ENCODE measurements around the gene FA2H.
"Not testable (repeated sequence)": the region's sequence is repeated elsewhere in the genome, so short reads cannot be mapped to it uniquely, and the experiment has no call there.

FA2H gene

GRCh38 chr16:74774223-74775139 lies at the start of gene FA2H:
FA2H (minus strand) TSS chr16:74774820; CDS start chr16:74774755, 65 bp downstream.
- DNase-seq = peak; percentile 54

- DNase-seq = no peak
Observed at GRCh38 chr16:74817851-74818250, 43.2 kb upstream of the FA2H start.

GRCh38 chr16:74813109-74813641 lies 38.6 kb upstream of the FA2H start:
- peak; percentile 63 for DNase-seq

GRCh38 chr16:74811911-74812310 lies 37.3 kb upstream of the FA2H start:
- DNase-seq = no peak

- DNase-seq = not testable (repeated sequence)
Observed at GRCh38 chr16:74811216-74811615, 36.6 kb upstream of the FA2H start.

- no peak for DNase-seq
Observed at GRCh38 chr16:74807052-74807646, 32.5 kb upstream of the FA2H start.

GRCh38 chr16:74800216-74800871 lies 25.7 kb upstream of the FA2H start:
- DNase-seq = no peak

GRCh38 chr16:74797414-74797813 lies 22.8 kb upstream of the FA2H start:
- no peak for DNase-seq

- no peak for DNase-seq
Observed at GRCh38 chr16:74795104-74795503, 20.5 kb upstream of the FA2H start.

GRCh38 chr16:74794668-74795067 lies 20.0 kb upstream of the FA2H start:
- DNase-seq = no peak

GRCh38 chr16:74793571-74793970 lies 19.0 kb upstream of the FA2H start:
- DNase-seq = no peak

GRCh38 chr16:74792225-74792624 lies 17.6 kb upstream of the FA2H start:
- no peak for DNase-seq

- DNase-seq = not testable (repeated sequence)
Observed at GRCh38 chr16:74791749-74792148, 17.1 kb upstream of the FA2H start.

- DNase-seq = no peak
Observed at GRCh38 chr16:74788108-74788507, 13.5 kb upstream of the FA2H start.

GRCh38 chr16:74785031-74785430 lies 10.4 kb upstream of the FA2H start:
- no peak for DNase-seq

- no peak for DNase-seq
Observed at GRCh38 chr16:74778646-74779045, 4.0 kb upstream of the FA2H start.

GRCh38 chr16:74776926-74777325 lies 2.3 kb upstream of the FA2H start:
- DNase-seq = no peak

- no peak for DNase-seq
Observed at GRCh38 chr16:74775255-74775654, 635 bp upstream of the FA2H start.

- DNase-seq = no peak
Observed at GRCh38 chr16:74773446-74774222, 986 bp downstream of the FA2H start.

GRCh38 chr16:74771656-74772315 lies 2.8 kb downstream of the FA2H start:
- DNase-seq = no peak

GRCh38 chr16:74770831-74771526 lies 3.6 kb downstream of the FA2H start:
- no peak for DNase-seq
